Effector CD4-positive, alpha-beta T cell (primary cell): ENCODE results near the gene CRPPA.
"Not testable (repeated sequence)": the region's sequence is repeated elsewhere in the genome, so short reads cannot be mapped to it uniquely, and the experiment has no call there.

Experiments
- DNase-seq: peaks from one replicate; pipeline ENCODE4 v3.0.0-alpha.2; 2020
- total RNA-seq: gene quantifications from one replicate; lab custom pipeline; 2026; lab: John Stamatoyannopoulos, UW

CRPPA gene
- total RNA-seq, result 1.1 reads per million

- peak; percentile 11 for DNase-seq
Observed at GRCh38 chr7:16421333-16422102, at the start of gene CRPPA. Gene CRPPA (minus strand): TSS chr7:16421538. CDS start chr7:16421322, 216 bp downstream.

- DNase-seq, result no peak
Observed at GRCh38 chr7:16465469-16466361, 44.4 kb upstream of the CRPPA start, which contains the start of gene SOSTDC1. Gene SOSTDC1 (minus strand): TSS chr7:16465738. CDS start chr7:16465668, 70 bp downstream.

GRCh38 chr7:16463949-16464715 lies 42.8 kb upstream of the CRPPA start:
- DNase-seq, result no peak

- no peak for DNase-seq
Observed at GRCh38 chr7:16463520-16463919, 42.2 kb upstream of the CRPPA start.

- DNase-seq, result no peak
Observed at GRCh38 chr7:16462431-16462889, 41.1 kb upstream of the CRPPA start.

- no peak for DNase-seq
Observed at GRCh38 chr7:16460789-16461493, 39.6 kb upstream of the CRPPA start.

GRCh38 chr7:16456303-16456702 lies 35.0 kb upstream of the CRPPA start:
- not testable (repeated sequence) for DNase-seq

- no peak for DNase-seq
Observed at GRCh38 chr7:16455591-16455990, 34.3 kb upstream of the CRPPA start.

GRCh38 chr7:16450366-16450765 lies 29.0 kb upstream of the CRPPA start:
- DNase-seq, result no peak

- no peak for DNase-seq
Observed at GRCh38 chr7:16447876-16448275, 26.5 kb upstream of the CRPPA start.

- no peak for DNase-seq
Observed at GRCh38 chr7:16446508-16446907, 25.2 kb upstream of the CRPPA start.

- not testable (repeated sequence) for DNase-seq
Observed at GRCh38 chr7:16443871-16444270, 22.5 kb upstream of the CRPPA start.

GRCh38 chr7:16438988-16439387 lies 17.6 kb upstream of the CRPPA start:
- no peak for DNase-seq

GRCh38 chr7:16436306-16436705 lies 15.0 kb upstream of the CRPPA start:
- no peak for DNase-seq

- DNase-seq, result no peak
Observed at GRCh38 chr7:16433568-16434122, 12.3 kb upstream of the CRPPA start.

GRCh38 chr7:16432425-16432731 lies 11.0 kb upstream of the CRPPA start:
- DNase-seq, result no peak

GRCh38 chr7:16431646-16432424 lies 10.5 kb upstream of the CRPPA start:
- no peak for DNase-seq

GRCh38 chr7:16430133-16430532 lies 8.8 kb upstream of the CRPPA start:
- no peak for DNase-seq

GRCh38 chr7:16428672-16429071 lies 7.3 kb upstream of the CRPPA start:
- no peak for DNase-seq

- DNase-seq, result no peak
Observed at GRCh38 chr7:16428182-16428581, 6.8 kb upstream of the CRPPA start.

GRCh38 chr7:16423761-16424160 lies 2.4 kb upstream of the CRPPA start:
- DNase-seq, result no peak
